IPS-18c (cell line): ENCODE measurements around the gene COL4A1.

ENCODE experiments used
- H3K4me3 ChIP-seq: 2 replicates; pipeline ENCODE4 v1.7.0; 2013; ENCODE audit warnings: low read depth, mild to moderate bottlenecking, low read length, moderate library complexity; ENCODE audit not compliant: insufficient read depth
- H3K9me3 ChIP-seq: one replicate; pipeline ENCODE4 v1.6.1; 2013; ENCODE audit warnings: mild to moderate bottlenecking, low read length, moderate library complexity; ENCODE audit not compliant: control insufficient read depth, insufficient read depth

The COL4A1 gene

GRCh38 chr13:110306960-110307766, at the start of gene COL4A1, which contains the start of gene COL4A2:
COL4A1 (minus strand) TSS chr13:110307157; CDS start chr13:110307027, 130 bp downstream.
COL4A2 (plus strand) TSS chr13:110307284; CDS start chr13:110307904, 620 bp downstream.
- H3K9me3 ChIP-seq, result no peaks in the 10 kb centered on the region
- peak within 1 kb of the TSS; percentile 87 for H3K4me3 ChIP-seq

- Histone ChIP-seq H3K9me3 (no peaks in the 10 kb centered on the region), H3K4me3 (no peak overlapping the region)
Observed at GRCh38 chr13:110356362-110356761, 49.4 kb upstream of the COL4A1 start.

GRCh38 chr13:110354715-110355473, 47.9 kb upstream of the COL4A1 start:
- Histone ChIP-seq H3K4me3 (no peak overlapping the region; the same call in 1 of the 2 replicates), H3K9me3 (no peaks in the 10 kb centered on the region)

- no peak overlapping the region for H3K4me3 ChIP-seq
- H3K9me3 ChIP-seq, result peaks cover 2% of the 10 kb centered on the region
Observed at GRCh38 chr13:110354123-110354627, 47.2 kb upstream of the COL4A1 start.

DNA sequence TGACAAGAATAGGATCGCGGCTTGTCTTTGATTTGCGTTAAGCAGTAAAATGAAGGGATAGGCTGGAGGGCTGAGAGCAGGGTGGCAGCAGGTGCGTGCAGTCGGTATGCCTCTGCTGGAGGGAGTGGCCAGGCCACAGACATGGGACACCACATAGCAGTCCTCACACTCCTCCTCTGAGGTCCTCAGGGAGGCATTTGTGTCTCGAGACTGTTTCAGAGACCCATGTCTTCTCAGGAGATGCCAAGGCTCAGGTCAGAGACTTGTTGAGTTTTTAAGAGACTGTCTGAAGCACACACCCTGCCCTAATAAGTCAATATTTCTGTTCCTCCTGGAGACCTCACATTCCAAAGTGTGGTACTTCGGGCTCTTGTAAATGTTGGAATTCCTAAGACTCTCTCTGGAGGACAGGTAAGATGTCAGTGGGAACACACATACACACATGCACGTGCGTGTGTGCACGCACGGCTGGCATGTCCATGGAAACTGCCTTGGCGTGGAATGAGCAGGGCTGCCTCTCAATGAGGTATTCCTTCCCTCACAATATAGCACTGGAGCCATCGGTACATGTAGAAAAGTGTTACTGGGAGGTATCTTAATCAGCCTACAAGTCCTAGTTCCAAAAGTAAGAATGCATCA, 46.5 kb upstream of the COL4A1 start:
- peaks cover 2% of the 10 kb centered on the region for H3K9me3 ChIP-seq
- H3K4me3 ChIP-seq, result no peak overlapping the region

DNA sequence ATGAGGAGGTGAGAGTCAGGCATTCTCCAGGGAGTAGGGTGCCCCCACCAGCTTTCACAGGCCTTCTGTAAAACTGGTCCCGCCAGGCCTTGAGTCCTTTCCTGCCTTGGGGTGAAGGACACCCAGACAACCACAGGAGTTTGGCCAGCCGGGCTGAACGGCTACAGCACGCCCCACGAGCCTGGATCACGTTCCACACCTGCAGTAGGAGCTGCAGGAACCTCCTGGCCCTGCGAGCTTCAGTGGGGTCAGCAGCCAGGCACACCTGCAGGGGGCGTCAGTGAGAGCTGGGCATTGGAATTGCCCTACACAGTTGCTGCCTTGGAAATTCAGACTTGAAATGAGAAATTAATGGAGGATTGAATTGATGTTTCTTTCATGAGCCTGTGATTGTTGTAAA, 45.8 kb upstream of the COL4A1 start:
- no peak overlapping the region for H3K4me3 ChIP-seq
- peaks cover 2% of the 10 kb centered on the region for H3K9me3 ChIP-seq

DNA sequence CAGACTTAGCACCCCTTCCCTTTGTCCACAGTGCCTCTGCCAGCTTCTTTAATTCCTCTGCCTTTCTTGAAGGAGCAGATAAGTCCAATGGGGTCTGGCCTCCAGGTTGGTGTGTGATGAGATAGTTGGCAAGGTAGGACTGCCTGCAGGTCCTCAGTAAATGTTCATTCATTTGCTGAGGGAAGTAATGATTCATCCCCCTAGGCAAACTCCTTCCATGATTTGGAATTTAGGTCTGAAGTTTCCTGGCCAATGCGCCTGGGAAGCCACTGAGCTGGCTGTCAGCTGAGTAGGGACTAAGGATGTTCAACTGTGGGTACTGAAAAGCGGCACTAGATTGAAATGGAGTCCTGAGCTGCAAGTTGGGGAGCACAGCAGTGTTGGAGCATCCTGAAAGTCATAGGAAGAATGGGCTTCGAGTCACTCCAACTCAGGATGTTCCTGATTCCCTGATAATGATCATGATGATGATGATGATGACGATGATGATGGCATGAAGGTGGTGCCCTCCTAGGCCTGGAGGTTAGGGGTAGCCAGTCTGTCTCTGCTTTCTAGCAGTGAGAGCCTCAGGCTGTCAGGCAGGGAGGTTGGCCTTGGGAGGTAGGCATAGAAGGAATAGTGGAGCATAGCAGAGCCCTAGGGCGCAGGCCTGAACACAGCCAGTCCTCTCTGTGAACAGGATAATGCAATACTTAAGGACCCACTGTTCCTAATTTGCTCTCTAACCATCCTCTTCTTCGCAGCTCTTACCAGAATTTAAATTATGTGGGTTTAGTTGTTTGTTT, 44.9 kb upstream of the COL4A1 start:
- H3K9me3 ChIP-seq, result peaks cover 2% of the 10 kb centered on the region
- H3K4me3 ChIP-seq, result no peak overlapping the region

- Histone ChIP-seq H3K9me3 (peaks cover 2% of the 10 kb centered on the region), H3K4me3 (no peak overlapping the region)
Observed at GRCh38 chr13:110350509-110350908, 43.6 kb upstream of the COL4A1 start.

DNA sequence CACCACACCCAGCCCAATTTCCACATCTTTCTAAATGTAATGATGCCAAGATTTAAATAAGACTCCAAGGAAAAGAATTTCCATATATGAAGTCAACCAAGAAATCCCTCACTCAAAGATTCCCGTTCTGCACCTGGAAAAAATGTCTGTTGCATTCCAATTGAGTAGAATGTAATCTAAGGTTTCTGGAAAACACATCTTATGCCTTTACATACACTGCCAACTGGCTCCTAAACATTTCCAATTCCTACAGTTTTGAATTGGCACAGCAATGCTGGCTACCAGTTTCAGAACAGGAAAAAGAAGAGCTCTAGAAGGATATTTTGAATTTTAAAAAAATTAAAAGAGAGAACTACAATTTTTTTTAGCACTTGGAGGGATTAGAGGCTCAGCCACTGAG, 43.1 kb upstream of the COL4A1 start:
- Histone ChIP-seq H3K4me3 (no peak overlapping the region), H3K9me3 (peaks cover 2% of the 10 kb centered on the region)

DNA sequence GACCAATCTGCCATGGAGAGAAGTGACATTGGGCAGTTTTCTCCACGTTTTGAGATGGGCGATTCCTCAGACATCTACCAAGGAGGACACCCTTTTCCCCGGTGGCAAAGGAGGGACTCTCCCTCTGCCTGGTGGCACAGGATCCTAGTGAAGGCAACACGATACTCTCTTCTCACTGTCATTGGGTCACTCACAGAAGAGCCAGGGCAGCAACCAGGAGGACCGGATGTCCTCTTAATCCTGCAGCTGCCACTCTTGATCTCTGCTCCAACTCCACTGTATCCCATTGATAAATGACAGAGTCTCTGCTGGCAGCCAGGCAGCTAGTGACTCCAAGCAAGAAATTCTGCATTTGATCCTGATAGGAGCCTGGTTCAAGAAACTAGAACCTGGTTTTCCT, 42.3 kb upstream of the COL4A1 start:
- peaks cover 2% of the 10 kb centered on the region for H3K9me3 ChIP-seq
- no peak overlapping the region for H3K4me3 ChIP-seq

- no peak overlapping the region for H3K4me3 ChIP-seq
- peaks cover 2% of the 10 kb centered on the region for H3K9me3 ChIP-seq
Observed at GRCh38 chr13:110348309-110349105, 41.5 kb upstream of the COL4A1 start.

GRCh38 chr13:110347535-110348308, 40.8 kb upstream of the COL4A1 start:
- peaks cover 2% of the 10 kb centered on the region for H3K9me3 ChIP-seq
- no peak overlapping the region for H3K4me3 ChIP-seq

GRCh38 chr13:110347088-110347487, 40.1 kb upstream of the COL4A1 start:
- H3K4me3 ChIP-seq, result no peak overlapping the region
- H3K9me3 ChIP-seq, result peaks cover 2% of the 10 kb centered on the region

DNA sequence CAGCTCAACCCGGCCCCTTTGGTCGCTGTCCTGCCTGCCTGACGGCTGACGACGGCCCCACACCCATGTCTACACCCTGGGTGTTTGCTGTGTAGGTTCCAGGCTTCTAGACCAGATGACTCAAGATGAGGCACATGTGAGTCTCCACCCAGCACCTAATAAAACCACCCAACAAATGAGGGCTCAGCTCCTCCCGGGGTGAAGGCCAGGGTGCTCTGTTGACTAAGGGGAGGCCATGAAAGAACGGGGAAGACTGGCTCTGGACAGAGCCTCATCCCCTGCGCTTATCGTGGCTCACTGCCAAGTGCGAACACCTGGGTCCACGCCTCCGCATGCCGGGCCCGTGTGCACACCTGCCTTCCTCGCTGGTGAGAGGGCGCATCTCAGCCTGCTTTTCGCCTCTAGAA, 39.7 kb upstream of the COL4A1 start:
- H3K9me3 ChIP-seq, result peaks cover 2% of the 10 kb centered on the region
- no peak overlapping the region for H3K4me3 ChIP-seq

DNA sequence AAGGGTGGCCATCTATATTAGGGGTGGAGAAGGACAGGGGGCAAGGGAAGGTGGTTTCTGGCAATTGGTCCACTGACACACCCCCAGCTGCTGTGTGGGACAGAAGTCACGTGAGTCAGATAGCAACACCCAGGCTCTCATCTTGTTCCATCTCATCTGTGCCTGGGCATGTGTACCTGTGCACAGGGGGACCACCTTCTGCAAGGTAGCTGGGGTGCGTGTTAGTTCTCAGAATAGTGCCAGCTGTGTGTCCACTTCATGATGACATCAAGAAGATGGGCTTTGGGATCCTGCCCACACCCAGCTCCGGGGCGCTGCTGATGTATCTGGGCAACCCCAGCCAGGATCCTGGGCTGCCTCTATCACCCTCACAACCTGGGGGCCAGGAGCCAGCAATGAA, 38.7 kb upstream of the COL4A1 start:
- H3K4me3 ChIP-seq, result no peak overlapping the region
- peaks cover 2% of the 10 kb centered on the region for H3K9me3 ChIP-seq
